ENCODE results near the gene NFAM1. TPM values are rescaled to one million over a fixed set of nuclear protein-coding genes. Genes with fewer than 3 reads are reported as not detected.
A peak's percentile ranks its signal among the peaks of the same experiment; 100 is the strongest.

The NFAM1 gene
- total and polyA plus RNA-seq, 2 experiments from 2014 or later = 0.11 to 0.49 TPM

DNA sequence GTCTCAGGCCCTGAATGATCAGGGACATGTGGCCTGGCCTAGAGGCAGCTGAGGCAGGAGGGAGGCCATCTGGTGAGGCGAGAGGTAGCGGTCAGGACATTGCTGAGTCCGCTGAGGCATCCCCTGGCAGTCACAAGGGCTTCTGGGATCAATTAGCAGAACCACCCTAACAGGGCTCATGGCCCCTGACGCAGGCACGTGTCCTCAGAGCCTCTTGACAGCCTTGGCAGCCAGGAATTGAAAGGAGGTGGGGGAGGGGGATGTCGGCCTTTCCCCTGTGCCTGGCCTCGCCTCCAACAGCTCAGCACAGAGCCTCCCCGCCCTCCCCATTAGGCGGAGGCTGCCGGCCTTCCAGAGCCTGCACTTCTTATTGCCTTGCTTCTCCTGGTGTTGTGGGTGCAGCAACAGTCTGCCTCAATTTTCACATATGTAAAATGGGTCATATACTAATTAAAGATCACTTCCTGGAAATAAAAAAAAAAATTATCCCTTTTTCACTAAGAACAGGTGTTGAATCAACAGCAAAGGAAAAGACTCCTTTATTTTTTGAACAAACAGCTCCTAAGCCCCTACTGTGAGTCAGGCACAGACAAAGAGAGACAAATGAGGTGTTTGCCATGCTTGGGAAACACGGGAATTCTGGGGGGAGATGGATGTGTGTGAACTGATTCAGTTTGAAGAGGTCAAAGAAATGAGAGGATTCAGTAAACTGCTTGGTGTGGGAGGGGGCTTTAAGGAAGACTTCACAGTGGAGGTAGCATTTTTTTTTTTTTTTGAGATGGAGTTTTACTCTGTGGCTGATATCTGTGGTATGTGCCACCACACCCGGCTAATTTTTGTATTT is 55.3 kb downstream of the NFAM1 start:
- peaks cover 11% of the 10 kb centered on the region; the same call in 2 of the 3 replicates for H3K9me3 Mint-ChIP-seq
- ATAC-seq (peak; percentile 74), DNase-seq (ENCODE audit: low spot score) (peak; percentile 80)
- TF ChIP-seq JUNB (IDR thresholded peaks at IDR 0.05; ENCODE audit: unreplicated experiment) (no peak), ZNF114 (CRISPR knock-in tag; IDR thresholded peaks at IDR 0.05) (no peak), CREB1 (CRISPR knock-in tag; IDR thresholded peaks at IDR 0.05; ENCODE audit: low read depth) (no peak), STAT1 (IDR thresholded peaks at IDR 0.05; ENCODE audit: unreplicated experiment) (no peak), NANOG (IDR thresholded peaks at IDR 0.05; ENCODE audit: borderline replicate concordance) (no peak), EZH2 (IDR thresholded peaks at IDR 0.05; ENCODE audit: low read depth, unreplicated experiment) (no peak), EZH2phosphoT487 (IDR thresholded peaks at IDR 0.05; ENCODE audit: unreplicated experiment) (no peak), POLR2AphosphoS5 (IDR thresholded peaks at IDR 0.05; ENCODE audit: low read depth) (no peak), ZNF331 (CRISPR knock-in tag; IDR thresholded peaks at IDR 0.05; ENCODE audit: low read depth) (no peak)
- TF ChIP-seq, protein P1, sequence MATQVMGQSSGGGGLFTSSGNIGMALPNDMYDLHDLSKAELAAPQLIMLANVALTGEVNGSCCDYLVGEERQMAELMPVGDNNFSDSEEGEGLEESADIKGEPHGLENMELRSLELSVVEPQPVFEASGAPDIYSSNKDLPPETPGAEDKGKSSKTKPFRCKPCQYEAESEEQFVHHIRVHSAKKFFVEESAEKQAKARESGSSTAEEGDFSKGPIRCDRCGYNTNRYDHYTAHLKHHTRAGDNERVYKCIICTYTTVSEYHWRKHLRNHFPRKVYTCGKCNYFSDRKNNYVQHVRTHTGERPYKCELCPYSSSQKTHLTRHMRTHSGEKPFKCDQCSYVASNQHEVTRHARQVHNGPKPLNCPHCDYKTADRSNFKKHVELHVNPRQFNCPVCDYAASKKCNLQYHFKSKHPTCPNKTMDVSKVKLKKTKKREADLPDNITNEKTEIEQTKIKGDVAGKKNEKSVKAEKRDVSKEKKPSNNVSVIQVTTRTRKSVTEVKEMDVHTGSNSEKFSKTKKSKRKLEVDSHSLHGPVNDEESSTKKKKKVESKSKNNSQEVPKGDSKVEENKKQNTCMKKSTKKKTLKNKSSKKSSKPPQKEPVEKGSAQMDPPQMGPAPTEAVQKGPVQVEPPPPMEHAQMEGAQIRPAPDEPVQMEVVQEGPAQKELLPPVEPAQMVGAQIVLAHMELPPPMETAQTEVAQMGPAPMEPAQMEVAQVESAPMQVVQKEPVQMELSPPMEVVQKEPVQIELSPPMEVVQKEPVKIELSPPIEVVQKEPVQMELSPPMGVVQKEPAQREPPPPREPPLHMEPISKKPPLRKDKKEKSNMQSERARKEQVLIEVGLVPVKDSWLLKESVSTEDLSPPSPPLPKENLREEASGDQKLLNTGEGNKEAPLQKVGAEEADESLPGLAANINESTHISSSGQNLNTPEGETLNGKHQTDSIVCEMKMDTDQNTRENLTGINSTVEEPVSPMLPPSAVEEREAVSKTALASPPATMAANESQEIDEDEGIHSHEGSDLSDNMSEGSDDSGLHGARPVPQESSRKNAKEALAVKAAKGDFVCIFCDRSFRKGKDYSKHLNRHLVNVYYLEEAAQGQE (IDR thresholded peaks at IDR 0.05; ENCODE audit: unreplicated experiment) = no peak
- TF ChIP-seq, protein P2, sequence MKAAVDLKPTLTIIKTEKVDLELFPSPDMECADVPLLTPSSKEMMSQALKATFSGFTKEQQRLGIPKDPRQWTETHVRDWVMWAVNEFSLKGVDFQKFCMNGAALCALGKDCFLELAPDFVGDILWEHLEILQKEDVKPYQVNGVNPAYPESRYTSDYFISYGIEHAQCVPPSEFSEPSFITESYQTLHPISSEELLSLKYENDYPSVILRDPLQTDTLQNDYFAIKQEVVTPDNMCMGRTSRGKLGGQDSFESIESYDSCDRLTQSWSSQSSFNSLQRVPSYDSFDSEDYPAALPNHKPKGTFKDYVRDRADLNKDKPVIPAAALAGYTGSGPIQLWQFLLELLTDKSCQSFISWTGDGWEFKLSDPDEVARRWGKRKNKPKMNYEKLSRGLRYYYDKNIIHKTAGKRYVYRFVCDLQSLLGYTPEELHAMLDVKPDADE (IDR thresholded peaks at IDR 0.05) = no peak
- TF ChIP-seq, protein P3, sequence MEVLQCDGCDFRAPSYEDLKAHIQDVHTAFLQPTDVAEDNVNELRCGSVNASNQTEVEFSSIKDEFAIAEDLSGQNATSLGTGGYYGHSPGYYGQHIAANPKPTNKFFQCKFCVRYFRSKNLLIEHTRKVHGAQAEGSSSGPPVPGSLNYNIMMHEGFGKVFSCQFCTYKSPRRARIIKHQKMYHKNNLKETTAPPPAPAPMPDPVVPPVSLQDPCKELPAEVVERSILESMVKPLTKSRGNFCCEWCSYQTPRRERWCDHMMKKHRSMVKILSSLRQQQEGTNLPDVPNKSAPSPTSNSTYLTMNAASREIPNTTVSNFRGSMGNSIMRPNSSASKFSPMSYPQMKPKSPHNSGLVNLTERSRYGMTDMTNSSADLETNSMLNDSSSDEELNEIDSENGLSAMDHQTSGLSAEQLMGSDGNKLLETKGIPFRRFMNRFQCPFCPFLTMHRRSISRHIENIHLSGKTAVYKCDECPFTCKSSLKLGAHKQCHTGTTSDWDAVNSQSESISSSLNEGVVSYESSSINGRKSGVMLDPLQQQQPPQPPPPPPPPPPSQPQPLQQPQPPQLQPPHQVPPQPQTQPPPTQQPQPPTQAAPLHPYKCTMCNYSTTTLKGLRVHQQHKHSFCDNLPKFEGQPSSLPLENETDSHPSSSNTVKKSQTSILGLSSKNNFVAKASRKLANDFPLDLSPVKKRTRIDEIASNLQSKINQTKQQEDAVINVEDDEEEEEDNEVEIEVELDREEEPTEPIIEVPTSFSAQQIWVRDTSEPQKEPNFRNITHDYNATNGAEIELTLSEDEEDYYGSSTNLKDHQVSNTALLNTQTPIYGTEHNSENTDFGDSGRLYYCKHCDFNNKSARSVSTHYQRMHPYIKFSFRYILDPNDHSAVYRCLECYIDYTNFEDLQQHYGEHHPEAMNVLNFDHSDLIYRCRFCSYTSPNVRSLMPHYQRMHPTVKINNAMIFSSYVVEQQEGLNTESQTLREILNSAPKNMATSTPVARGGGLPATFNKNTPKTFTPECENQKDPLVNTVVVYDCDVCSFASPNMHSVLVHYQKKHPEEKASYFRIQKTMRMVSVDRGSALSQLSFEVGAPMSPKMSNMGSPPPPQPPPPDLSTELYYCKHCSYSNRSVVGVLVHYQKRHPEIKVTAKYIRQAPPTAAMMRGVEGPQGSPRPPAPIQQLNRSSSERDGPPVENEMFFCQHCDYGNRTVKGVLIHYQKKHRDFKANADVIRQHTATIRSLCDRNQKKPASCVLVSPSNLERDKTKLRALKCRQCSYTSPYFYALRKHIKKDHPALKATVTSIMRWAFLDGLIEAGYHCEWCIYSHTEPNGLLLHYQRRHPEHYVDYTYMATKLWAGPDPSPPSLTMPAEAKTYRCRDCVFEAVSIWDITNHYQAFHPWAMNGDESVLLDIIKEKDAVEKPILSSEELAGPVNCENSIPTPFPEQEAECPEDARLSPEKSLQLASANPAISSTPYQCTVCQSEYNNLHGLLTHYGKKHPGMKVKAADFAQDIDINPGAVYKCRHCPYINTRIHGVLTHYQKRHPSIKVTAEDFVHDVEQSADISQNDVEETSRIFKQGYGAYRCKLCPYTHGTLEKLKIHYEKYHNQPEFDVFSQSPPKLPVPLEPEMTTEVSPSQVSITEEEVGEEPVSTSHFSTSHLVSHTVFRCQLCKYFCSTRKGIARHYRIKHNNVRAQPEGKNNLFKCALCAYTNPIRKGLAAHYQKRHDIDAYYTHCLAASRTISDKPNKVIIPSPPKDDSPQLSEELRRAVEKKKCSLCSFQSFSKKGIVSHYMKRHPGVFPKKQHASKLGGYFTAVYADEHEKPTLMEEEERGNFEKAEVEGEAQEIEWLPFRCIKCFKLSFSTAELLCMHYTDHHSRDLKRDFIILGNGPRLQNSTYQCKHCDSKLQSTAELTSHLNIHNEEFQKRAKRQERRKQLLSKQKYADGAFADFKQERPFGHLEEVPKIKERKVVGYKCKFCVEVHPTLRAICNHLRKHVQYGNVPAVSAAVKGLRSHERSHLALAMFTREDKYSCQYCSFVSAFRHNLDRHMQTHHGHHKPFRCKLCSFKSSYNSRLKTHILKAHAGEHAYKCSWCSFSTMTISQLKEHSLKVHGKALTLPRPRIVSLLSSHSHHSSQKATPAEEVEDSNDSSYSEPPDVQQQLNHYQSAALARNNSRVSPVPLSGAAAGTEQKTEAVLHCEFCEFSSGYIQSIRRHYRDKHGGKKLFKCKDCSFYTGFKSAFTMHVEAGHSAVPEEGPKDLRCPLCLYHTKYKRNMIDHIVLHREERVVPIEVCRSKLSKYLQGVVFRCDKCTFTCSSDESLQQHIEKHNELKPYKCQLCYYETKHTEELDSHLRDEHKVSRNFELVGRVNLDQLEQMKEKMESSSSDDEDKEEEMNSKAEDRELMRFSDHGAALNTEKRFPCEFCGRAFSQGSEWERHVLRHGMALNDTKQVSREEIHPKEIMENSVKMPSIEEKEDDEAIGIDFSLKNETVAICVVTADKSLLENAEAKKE (CRISPR knock-in tag; IDR thresholded peaks at IDR 0.05) = no peak
- TF ChIP-seq, protein P4, sequence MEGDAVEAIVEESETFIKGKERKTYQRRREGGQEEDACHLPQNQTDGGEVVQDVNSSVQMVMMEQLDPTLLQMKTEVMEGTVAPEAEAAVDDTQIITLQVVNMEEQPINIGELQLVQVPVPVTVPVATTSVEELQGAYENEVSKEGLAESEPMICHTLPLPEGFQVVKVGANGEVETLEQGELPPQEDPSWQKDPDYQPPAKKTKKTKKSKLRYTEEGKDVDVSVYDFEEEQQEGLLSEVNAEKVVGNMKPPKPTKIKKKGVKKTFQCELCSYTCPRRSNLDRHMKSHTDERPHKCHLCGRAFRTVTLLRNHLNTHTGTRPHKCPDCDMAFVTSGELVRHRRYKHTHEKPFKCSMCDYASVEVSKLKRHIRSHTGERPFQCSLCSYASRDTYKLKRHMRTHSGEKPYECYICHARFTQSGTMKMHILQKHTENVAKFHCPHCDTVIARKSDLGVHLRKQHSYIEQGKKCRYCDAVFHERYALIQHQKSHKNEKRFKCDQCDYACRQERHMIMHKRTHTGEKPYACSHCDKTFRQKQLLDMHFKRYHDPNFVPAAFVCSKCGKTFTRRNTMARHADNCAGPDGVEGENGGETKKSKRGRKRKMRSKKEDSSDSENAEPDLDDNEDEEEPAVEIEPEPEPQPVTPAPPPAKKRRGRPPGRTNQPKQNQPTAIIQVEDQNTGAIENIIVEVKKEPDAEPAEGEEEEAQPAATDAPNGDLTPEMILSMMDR (conservative IDR thresholded peaks at IDR 0.05; ENCODE audit: low read depth in 2 of 2) = no peak
- no peaks in the 10 kb centered on the region for H3K27me3 ChIP-seq (ENCODE audit: insufficient read depth)
- peak overlapping the region; percentile 38 for H3K4me2 ChIP-seq
- no peak overlapping the region for H3K27ac Mint-ChIP-seq
- H3K4me3 Mint-ChIP-seq = no peak overlapping the region
- H3K9me2 ChIP-seq (ENCODE audit: insufficient read depth) = no peaks in the 10 kb centered on the region
- H3K36me3 Mint-ChIP-seq (ENCODE audit: low read depth) = peaks cover 4% of the 10 kb centered on the region; the same call in 2 of the 3 replicates
- peaks cover 47% of the 10 kb centered on the region for H3K4me1 Mint-ChIP-seq
- H3K79me2 ChIP-seq (replicated peaks; ENCODE audit: insufficient read depth) = no peaks in the 10 kb centered on the region
- no peak overlapping the region for H3K4me3 ChIP-seq
- peaks cover 25% of the 10 kb centered on the region for H3K27me3 Mint-ChIP-seq (ENCODE audit: insufficient read depth, low read depth, poor library complexity)
- H3K4me1 ChIP-seq (ENCODE audit: insufficient read depth) = peaks cover 23% of the 10 kb centered on the region
- no peaks in the 10 kb centered on the region for H3K36me3 ChIP-seq (ENCODE audit: insufficient read depth)
- H4K20me1 ChIP-seq (replicated peaks; ENCODE audit: insufficient read depth) = no peaks in the 10 kb centered on the region
- H3K27ac ChIP-seq (ENCODE audit: low read depth) = no peak overlapping the region
- 0 out of 2 replicates have a peak overlapping the region, but pooled peaks have one; percentile 47 for H2AFZ ChIP-seq
- 0 out of 2 replicates have a peak, but pooled peaks cover 4% of the 10 kb centered on the region for H3F3A ChIP-seq (replicated peaks; ENCODE audit: low read depth)

Measured in GM23338 (cell line).